ENCODE data around the gene CFAP97D2.
"Not testable (repeated sequence)": the region's sequence is repeated elsewhere in the genome, so short reads cannot be mapped to it uniquely, and the experiment has no call there.

Gene CFAP97D2

DNA sequence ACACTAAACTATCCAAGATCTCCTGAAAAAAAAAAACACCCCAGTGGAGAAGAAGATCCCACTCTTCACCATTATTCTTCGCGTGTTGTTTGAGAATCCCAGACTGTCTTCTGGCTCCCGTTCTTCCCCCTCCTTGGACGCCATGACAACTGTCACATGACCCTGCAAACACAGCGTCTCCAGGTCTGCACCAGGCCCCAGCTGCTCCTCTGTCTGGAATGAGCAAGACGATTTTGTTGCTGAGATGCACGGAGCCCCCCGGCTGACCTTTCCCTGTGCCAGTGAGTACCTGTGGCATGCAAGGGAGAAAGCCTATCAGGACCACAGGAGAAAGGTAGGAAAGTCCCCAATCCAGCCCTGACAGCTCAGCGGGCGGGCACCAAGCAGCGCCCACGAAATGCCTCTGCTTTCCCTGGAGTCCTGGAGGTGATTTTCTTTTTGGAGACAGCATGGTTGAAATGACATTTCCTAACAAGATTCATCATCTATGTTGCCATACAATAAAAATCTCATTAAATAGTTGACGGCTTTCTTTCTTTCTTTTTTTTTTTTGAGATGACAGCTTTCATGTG lies at the start of gene CFAP97D2:
TSS of gene CFAP97D2 (plus strand) at position 171 of the 572 bp plus-strand sequence. CDS start at position 245, 74 bp downstream.
- DNase-seq = no peak

DNA sequence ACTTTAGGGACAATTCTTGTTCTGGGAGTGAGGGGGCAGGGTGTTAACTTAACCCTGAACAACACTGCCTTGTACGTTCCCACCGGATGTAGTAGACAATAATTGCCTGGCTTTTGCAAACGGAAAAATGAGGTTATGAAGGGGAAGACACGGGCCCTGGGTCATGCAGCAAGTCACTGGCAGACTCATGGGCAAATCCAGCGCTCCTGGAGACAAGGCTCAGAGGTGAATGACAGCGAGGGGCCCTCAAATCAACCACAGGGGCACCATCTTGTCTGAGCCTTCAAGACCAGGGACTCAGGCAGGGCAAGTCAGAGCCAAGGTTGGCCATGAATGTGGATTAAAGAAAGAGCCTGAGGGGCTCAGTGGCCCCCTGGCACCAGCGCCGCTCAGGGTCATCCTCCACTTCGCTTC lies 49.4 kb upstream of the CFAP97D2 start:
- no peak for DNase-seq

GRCh38 chr13:114130131-114130836 lies 48.8 kb upstream of the CFAP97D2 start:
- no peak for DNase-seq

- DNase-seq = no peak
Measured at GRCh38 chr13:114130837-114131582, 48.0 kb upstream of the CFAP97D2 start.

DNA sequence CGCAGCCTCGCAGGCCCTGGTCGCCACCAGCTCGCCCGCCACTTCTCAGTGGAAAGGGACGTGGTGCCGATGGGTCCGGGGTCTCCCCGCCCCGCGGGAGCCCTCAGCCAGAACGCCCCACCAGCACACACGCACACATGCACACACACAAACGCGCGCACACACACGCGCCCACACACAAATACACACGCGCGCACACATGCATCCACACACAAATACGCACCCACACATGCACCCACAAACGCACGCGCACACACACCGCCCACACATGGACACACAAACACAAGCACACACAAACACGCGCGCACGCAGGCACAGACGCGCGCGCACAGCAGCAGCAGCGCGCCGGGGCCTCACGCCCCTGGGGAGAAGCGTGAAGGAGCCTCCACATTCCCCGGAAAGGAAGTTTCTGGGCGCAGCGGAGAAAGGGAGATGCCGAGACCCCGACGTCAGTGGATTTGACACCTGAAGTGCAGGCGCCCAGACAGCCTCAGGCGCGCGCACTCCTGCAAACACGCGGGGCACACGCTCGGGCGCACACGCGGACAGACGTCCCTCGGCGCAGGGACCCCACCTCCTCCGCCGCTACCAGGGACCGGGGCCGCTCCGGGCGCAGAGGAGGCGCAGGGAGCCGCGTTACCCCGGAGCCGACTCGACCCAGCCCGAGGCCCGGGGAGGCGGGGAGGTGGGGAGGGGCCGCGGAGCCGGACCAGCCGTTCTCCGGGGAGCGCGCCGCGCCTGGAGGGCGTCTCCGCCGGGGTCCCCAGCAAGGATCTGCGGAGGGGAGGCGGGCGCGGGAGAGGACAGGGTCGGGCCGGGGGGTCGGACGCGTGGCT lies 47.3 kb upstream of the CFAP97D2 start:
- DNase-seq = no peak

DNA sequence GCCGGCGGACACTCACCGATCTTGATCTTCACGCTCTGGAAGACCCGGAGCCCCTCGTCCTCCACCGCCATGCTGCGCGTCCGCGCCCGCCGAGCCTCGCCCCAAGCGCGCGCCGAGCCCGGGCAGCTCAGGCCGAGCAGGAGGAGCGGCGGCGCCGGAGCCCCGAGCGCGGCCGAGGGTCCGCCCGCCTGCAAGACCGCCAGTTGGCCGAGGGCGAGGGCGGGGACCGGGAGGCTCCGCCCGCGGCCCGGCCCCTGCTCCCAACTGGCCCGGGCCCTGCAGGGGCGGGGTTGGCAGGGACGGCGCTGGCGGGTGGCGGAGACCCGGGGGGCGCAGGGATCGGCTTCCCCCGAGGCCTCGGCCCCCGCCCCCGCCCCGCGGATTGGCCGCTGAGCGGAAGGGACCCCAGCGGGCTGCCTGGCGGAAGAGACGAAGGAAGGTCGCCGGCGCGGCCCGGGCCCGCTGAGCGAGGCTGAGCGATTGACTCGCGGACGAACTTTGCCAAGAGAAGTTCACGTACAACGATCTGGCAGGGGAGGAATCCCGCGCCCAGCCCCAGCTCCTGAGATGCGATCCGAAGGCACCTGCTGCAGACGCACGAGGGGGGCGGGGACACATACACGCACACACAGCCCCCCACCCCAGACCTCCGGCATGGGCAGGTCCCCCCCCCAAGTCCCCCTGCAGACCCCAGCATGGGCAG lies 46.5 kb upstream of the CFAP97D2 start, which contains the start of gene RASA3:
TSS of gene RASA3 (minus strand) at position 205 of the 703 bp plus-strand sequence. CDS start at position 71, 134 bp downstream.
- no peak for DNase-seq

GRCh38 chr13:114133126-114133525 lies 45.9 kb upstream of the CFAP97D2 start:
- not testable (repeated sequence) for DNase-seq

DNA sequence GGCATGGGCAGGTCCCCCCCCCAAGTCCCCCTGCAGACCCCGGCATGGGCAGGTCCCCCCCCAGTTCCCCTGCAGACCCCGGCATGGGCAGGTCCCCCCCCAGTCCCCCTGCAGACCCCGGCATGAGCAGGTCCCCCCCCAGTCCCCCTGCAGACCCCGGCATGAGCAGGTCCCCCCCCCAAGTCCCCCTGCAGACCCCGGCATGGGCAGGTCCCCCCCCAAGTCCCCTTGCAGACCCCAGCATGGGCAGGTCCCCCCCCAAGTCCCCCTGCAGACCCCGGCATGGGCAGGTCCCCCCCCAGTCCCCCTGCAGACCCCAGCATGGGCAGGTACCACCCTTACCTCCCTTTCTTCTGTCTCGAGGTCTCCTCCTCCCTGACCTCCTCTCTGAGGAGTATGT lies 45.5 kb upstream of the CFAP97D2 start:
- not testable (repeated sequence) for DNase-seq

DNA sequence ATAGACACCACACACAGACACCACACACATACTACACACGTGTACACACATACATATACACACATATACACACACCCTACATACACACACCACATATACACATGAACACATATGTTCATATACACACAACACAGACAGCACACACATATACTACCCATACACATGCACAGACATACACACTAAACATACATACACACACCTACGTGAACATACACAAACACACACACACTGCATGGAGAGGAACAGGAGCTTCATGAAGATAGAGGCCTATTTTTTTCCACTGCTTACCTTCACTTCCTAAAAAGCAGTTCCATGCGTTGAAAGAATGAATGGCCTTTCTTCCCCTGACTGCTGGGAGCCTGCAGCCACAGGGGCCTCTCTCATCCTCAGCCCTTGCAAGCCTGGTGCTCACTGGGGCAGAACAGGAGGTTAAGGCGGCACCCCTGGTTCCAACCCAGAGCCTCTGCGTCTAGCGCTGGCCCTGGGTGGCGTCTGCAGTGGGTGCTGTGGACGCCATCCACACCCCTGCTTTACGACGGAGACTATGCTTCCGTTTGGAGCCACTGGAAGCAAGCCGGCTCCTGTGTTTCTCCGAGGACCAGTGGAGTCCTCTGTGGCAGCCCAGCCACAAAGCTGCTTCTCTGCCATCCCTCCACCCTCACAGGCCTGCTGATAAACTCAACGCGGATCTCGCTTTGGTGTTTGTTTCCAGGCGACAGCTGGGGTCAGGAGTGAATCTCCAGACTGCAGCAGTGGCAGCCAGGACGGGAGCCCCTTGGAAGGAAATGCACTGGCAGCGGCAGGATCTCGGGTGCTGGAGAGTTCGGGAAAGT lies 44.7 kb upstream of the CFAP97D2 start:
- no peak for DNase-seq

DNA sequence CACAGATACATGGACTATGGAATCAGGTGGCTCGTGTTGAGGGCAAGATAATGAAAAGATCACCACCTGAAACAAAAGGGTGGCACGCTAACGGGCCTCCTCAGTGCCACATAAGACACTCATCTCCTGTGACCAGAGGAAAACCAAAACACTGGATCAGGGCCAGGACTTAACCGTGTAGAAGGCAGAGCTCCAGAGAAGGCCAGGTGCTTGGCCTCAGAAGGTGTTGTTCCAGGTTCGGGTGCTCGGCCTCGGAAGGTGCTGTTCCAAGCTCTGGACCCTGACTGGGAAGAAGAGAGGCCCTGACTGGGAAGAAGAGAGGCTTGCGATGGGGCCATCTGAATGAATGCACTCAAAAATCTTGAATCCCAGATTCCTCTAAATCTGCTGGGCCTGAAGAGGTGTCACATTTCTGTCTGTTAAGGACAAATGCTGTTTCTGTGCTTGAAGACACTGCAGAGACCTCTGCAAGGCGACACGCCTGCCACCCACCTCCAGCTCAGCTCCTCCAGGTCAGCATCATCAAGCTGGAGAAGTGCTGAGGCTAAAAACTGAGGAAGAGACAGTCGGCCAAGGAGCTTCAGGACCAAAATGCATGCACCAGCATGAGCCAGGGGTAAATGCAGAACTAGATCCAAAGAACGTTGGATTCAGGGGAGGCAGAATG lies 44.0 kb upstream of the CFAP97D2 start:
- no peak for DNase-seq

GRCh38 chr13:114135731-114136171 lies 43.3 kb upstream of the CFAP97D2 start:
- no peak for DNase-seq

- no peak for DNase-seq
Measured at GRCh38 chr13:114136576-114136975, 42.5 kb upstream of the CFAP97D2 start.

- no peak for DNase-seq
Measured at GRCh38 chr13:114140131-114140905, 38.7 kb upstream of the CFAP97D2 start.

GRCh38 chr13:114140906-114141250 lies 38.2 kb upstream of the CFAP97D2 start:
- no peak for DNase-seq

GRCh38 chr13:114141261-114141996 lies 37.6 kb upstream of the CFAP97D2 start:
- DNase-seq = no peak

DNA sequence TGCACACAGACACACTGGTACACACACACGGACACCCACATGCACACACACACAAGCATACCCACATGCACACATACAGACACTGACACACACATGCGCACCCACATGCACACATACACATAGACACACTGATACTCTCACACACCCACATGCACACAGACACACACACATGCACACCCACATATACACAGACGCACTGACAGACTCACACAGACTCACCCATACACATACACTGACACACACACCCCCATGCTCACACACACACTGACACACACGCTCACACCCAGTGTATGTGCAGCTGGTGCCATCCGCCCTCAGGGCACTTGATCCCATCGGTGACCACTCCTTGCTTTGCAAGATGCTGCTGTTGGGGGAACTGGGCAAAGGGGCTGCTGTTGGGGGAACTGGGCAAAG lies 36.9 kb upstream of the CFAP97D2 start:
- DNase-seq = no peak

DNA sequence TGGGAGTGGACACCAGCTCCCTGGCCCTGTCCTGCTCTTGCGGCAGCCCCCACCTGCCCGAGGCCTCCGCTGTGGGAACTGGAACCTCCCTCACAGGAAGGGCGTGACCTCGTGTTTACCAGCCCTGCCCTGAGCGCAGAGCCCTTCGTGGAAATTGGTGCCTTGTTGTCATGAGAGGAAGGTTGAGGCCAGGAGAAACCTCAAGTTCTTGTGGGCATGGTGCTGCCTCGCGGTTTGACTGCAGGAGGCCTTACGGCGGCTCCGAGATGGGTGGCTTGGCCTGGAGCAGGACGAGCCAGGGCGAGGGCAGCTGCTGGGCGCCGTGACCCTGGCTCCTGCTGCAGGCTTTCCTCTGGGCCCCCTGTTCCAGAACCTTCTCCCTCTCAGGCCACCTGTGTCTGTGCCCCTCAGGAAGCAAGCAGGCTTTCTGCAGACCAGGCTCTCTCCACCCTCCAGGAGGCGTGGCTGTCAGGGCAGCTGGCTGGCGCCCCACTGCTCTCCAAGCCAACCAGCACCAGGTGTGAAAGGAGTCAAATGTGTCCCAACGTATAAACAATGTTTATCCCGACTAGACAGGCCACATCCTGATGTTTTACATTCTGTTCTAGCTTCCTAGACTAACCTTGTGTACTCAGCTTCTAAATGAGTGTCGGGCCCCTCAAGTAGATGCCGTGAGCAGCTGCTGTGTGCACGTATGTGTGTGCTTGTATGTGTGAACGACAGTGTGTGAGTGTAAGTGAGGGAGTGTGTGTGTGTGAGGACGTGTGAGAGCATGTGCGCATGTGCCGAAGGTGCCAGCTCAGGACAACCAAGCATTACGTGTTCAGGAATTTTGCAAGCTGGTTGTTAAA lies 36.2 kb upstream of the CFAP97D2 start:
- DNase-seq = no peak
